Osteoblast (primary cell): ENCODE data around the gene SSRP1. TPM values are rescaled to one million over a fixed set of nuclear protein-coding genes. Genes with fewer than 3 reads are reported as not detected.

Experiments used
- DNase-seq: peaks from one replicate; pipeline ENCODE4 v3.0.0; 2011; ENCODE audit warnings: low spot score, mixed read lengths; ENCODE audit not compliant: insufficient read length; ENCODE audit errors: missing footprints
- H2AFZ ChIP-seq: 2 replicates; pipeline ENCODE4 v1.6.0; 2011; ENCODE audit warnings: mild to moderate bottlenecking, low read length
- H3K27ac ChIP-seq: 2 replicates; pipeline ENCODE4 v1.5.1; 2011; ENCODE audit warnings: mild to moderate bottlenecking, low read depth, low read length, moderate library complexity
- H3K27me3 ChIP-seq: 2 replicates; pipeline ENCODE4 v1.6.0; 2012; ENCODE audit warnings: mild to moderate bottlenecking, control low read depth, inconsistent platforms, low read length, moderate library complexity; ENCODE audit not compliant: insufficient read depth
- H3K36me3 ChIP-seq: 2 replicates; pipeline ENCODE4 v1.5.1; 2011; ENCODE audit warnings: mild to moderate bottlenecking, low read length, control low read depth, moderate library complexity; ENCODE audit not compliant: insufficient read depth
- H3K4me1 ChIP-seq: 2 replicates; pipeline ENCODE4 v1.5.1; 2011; ENCODE audit warnings: mild to moderate bottlenecking, low read length, control low read depth, moderate library complexity; ENCODE audit not compliant: insufficient read depth
- H3K4me2 ChIP-seq: 2 replicates; pipeline ENCODE4 v1.6.0; 2011; ENCODE audit warnings: mild to moderate bottlenecking, low read length; ENCODE audit not compliant: insufficient read depth
- H3K4me3 ChIP-seq: fragments of 200-600 bp; sonication (generic); 3 replicates; pipeline ENCODE4 v1.5.1; 2012; ENCODE audit warnings: mild to moderate bottlenecking, low read length, inconsistent platforms; ENCODE audit not compliant: insufficient read depth
- H3K79me2 ChIP-seq: 2 replicates; pipeline ENCODE4 v1.6.0; 2012; ENCODE audit warnings: mild to moderate bottlenecking, low read length, control low read depth, inconsistent platforms; ENCODE audit not compliant: insufficient read depth
- H3K9me3 ChIP-seq: 2 replicates; pipeline ENCODE4 v1.5.1; 2011; ENCODE audit warnings: low read depth, low read length, control low read depth
- H4K20me1 ChIP-seq: 2 replicates; pipeline ENCODE4 v1.6.0; 2012; ENCODE audit warnings: mild to moderate bottlenecking, low read length, control low read depth; ENCODE audit not compliant: insufficient read depth
- CTCF ChIP-seq: IDR thresholded peaks from 2 replicates; pipeline ENCODE4 v1.5.1; 2011; ENCODE audit warnings: mild to moderate bottlenecking, low read depth, low read length, moderate library complexity; ENCODE audit errors: extremely low read depth
- total RNA-seq: library from RNA; depleted of rRNA; stranded (reverse); fragments of >200 nt; gene quantifications from 2 replicates; pipeline ENCODE4 v1.2.3, GENCODE V29; 2012

The SSRP1 gene
- total RNA-seq, 1 donor, result 55.4 TPM

DNA sequence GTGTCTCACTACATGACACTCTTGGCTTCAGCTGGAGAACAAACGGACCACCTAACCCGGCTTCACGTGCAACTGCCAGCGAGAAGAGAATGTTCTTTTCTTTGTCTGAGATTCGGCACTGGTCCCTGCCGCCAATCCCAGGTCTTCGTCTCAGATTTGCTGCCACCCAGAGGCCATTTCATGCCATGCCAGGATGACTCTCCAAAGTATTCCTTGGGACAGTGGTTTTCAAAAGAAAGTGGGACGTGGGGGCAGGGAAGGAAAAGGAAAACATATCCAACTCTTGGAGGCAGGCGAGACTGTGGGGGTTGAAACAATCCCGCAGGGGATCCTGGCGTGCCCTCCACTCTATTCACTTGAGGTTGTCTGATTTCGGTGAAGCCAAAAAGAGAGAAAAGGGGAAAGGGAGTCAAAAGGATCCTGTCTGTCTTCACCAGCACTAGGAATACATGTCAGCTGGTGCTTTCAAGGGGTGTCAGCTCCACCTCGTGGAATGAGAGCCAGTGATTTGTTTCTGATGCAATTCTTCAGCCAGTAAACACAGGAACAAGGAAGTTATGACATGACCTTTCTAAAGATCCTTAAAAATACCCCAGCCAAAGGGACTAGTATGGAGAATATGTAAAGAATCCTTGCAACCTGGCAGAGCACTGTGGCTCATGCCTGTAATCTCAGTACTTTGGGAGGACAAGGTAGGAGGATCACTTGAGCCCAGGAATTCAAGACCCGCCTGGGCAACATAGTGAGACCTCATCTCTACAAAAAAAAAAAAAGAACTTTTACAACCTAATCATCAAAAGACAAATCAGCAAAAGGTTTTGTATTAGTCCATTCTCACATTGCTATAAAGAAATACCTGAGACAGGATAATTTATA is 57.6 kb downstream of the SSRP1 start:
- H3K4me1 ChIP-seq, result peaks cover 47% of the 10 kb centered on the region
- no peaks in the 10 kb centered on the region for H3K36me3 ChIP-seq
- DNase-seq, result peak; percentile 51
- H3K9me3 ChIP-seq, result peaks cover 4% of the 10 kb centered on the region
- no peaks in the 10 kb centered on the region for H3K79me2 ChIP-seq
- H3K4me3 ChIP-seq, result peak overlapping the region; percentile 58
- no peaks in the 10 kb centered on the region for H3K27me3 ChIP-seq
- peak; percentile 93 for TF ChIP-seq CTCF
- peak overlapping the region; percentile 85 for H3K4me2 ChIP-seq
- H2AFZ ChIP-seq, result peak overlapping the region; percentile 82
- H3K27ac ChIP-seq, result peak overlapping the region; percentile 84
- no peaks in the 10 kb centered on the region for H4K20me1 ChIP-seq

- Histone ChIP-seq H2AFZ (peak overlapping the region; percentile 82), H3K4me3 (peak overlapping the region; percentile 58)
These were observed 58.6 kb downstream of the SSRP1 start for GRCh38 chr11:57276971-57277675.

GRCh38 chr11:57276169-57276970 is 59.3 kb downstream of the SSRP1 start:
- H4K20me1 ChIP-seq, result no peaks in the 10 kb centered on the region
- H3K36me3 ChIP-seq, result no peaks in the 10 kb centered on the region
- H3K27ac ChIP-seq, result peak overlapping the region; percentile 19
- DNase-seq, result no peak
- no peak overlapping the region for H3K4me3 ChIP-seq
- peaks cover 47% of the 10 kb centered on the region for H3K4me1 ChIP-seq
- no peak for TF ChIP-seq CTCF
- H3K27me3 ChIP-seq, result no peaks in the 10 kb centered on the region
- H3K9me3 ChIP-seq, result peaks cover 4% of the 10 kb centered on the region
- no peak overlapping the region for H3K4me2 ChIP-seq
- H3K79me2 ChIP-seq, result no peaks in the 10 kb centered on the region
- no peak overlapping the region for H2AFZ ChIP-seq

More at GRCh38 chr11:57276971-57277675, 58.6 kb downstream of the SSRP1 start:
- H4K20me1 ChIP-seq, result no peaks in the 10 kb centered on the region
- H3K4me2 ChIP-seq, result peak overlapping the region; percentile 85
- H3K27ac ChIP-seq, result peak overlapping the region; percentile 84
- no peak for DNase-seq
- H3K36me3 ChIP-seq, result no peaks in the 10 kb centered on the region
- H3K4me1 ChIP-seq, result peaks cover 47% of the 10 kb centered on the region
- no peak for TF ChIP-seq CTCF
- peaks cover 4% of the 10 kb centered on the region for H3K9me3 ChIP-seq
- no peaks in the 10 kb centered on the region for H3K27me3 ChIP-seq
- no peaks in the 10 kb centered on the region for H3K79me2 ChIP-seq

Other genes starting within 250 kb of the SSRP1 start
- not detected in 2 replicates for gene LRRC55, start 153.9 kb downstream of the SSRP1 start, total RNA-seq
- not detected in 2 replicates for gene APLNR, start 98.6 kb downstream of the SSRP1 start, total RNA-seq
- 71.6 and 74.6 TPM in 2 replicates for gene TNKS1BP1, start 10.9 kb downstream of the SSRP1 start, total RNA-seq
- gene P2RX3, start 2.5 kb upstream of the SSRP1 start, total RNA-seq, result not detected in 2 replicates
- not detected in 2 replicates for gene PRG3, start 45.3 kb upstream of the SSRP1 start, total RNA-seq
- gene PRG2, start 54.8 kb upstream of the SSRP1 start, total RNA-seq, result not detected in 2 replicates
- gene SLC43A3, start 91.2 kb upstream of the SSRP1 start, total RNA-seq, result 51.4 and 61.0 TPM in 2 replicates
- gene RTN4RL2, start 124.6 kb upstream of the SSRP1 start, total RNA-seq, result 0.29 and 0.36 TPM in 2 replicates
- 18.5 and 28.0 TPM in 2 replicates for gene SLC43A1, start 179.8 kb upstream of the SSRP1 start, total RNA-seq
- 22.1 and 25.7 TPM in 2 replicates for gene TIMM10, start 194.9 kb upstream of the SSRP1 start, total RNA-seq
- gene SMTNL1, start 201.7 kb upstream of the SSRP1 start, total RNA-seq, result not detected in 2 replicates
- 61.3 and 65.9 TPM in 2 replicates for gene UBE2L6, start 231.8 kb upstream of the SSRP1 start, total RNA-seq